Astrocyte (in vitro differentiated cells and primary cell): Measurements from ENCODE around the gene DCTN4. TPM values are rescaled to one million over a fixed set of nuclear protein-coding genes. Genes with fewer than 3 reads are reported as not detected.

Experiments used
- DNase-seq: peaks from one replicate; pipeline ENCODE4 v3.0.0-alpha.2; 2010; ENCODE audit warnings: low read depth
- FAIRE-seq: peaks from 2 replicates; lab custom pipeline; 2011; peaks lifted over from hg19 to GRCh38; lab: Jason Lieb, UNC
- H2AFZ ChIP-seq: 2 replicates; pipeline ENCODE4 v1.6.0; 2012; ENCODE audit warnings: low read depth, low read length, inconsistent platforms
- H3K27ac ChIP-seq: 2 replicates; pipeline ENCODE4 v1.5.1; 2011; ENCODE audit warnings: low read depth, low read length, inconsistent platforms
- H3K27me3 ChIP-seq: 2 replicates; pipeline ENCODE4 v1.6.0; 2011; ENCODE audit warnings: low read length, inconsistent platforms; ENCODE audit not compliant: insufficient read depth
- H3K36me3 ChIP-seq: 2 replicates; pipeline ENCODE4 v1.5.1; 2011; ENCODE audit warnings: low read length, inconsistent platforms; ENCODE audit not compliant: insufficient read depth
- H3K4me1 ChIP-seq: 2 replicates; pipeline ENCODE4 v1.5.1; 2011; ENCODE audit warnings: low read length, inconsistent platforms; ENCODE audit not compliant: insufficient read depth
- H3K4me2 ChIP-seq: 2 replicates; pipeline ENCODE4 v1.6.0; 2012; ENCODE audit warnings: low read length, inconsistent platforms
- H3K4me3 ChIP-seq: 2 replicates; pipeline ENCODE4 v1.5.1; 2011; ENCODE audit warnings: low read depth, mild to moderate bottlenecking, low read length, inconsistent platforms; ENCODE audit not compliant: insufficient read depth
- H3K79me2 ChIP-seq: 2 replicates; pipeline ENCODE4 v1.6.0; 2012; ENCODE audit warnings: mild to moderate bottlenecking, low read length, inconsistent platforms; ENCODE audit not compliant: insufficient read depth
- H3K9ac ChIP-seq: 2 replicates; pipeline ENCODE4 v1.6.0; 2012; ENCODE audit warnings: mild to moderate bottlenecking, low read length, inconsistent platforms
- H3K9me3 ChIP-seq: 2 replicates; pipeline ENCODE4 v1.5.1; 2012; ENCODE audit warnings: low read depth, mild to moderate bottlenecking, low read length, inconsistent platforms; ENCODE audit not compliant: insufficient read depth
- H4K20me1 ChIP-seq: 2 replicates; pipeline ENCODE4 v1.6.0; 2012; ENCODE audit warnings: low read length, inconsistent platforms; ENCODE audit not compliant: insufficient read depth
- H3K27ac Mint-ChIP-seq: one replicate; pipeline ENCODE4 v1.8.0; 2021; ENCODE audit warnings: mild to moderate bottlenecking, mixed read lengths; ENCODE audit not compliant: unreplicated experiment
- H3K27me3 Mint-ChIP-seq: one replicate; pipeline ENCODE4 v1.8.0; 2021; ENCODE audit warnings: low read depth, mixed read lengths; ENCODE audit not compliant: unreplicated experiment
- H3K36me3 Mint-ChIP-seq: one replicate; pipeline ENCODE4 v1.8.0; 2021; ENCODE audit warnings: low read depth, mixed read lengths; ENCODE audit not compliant: unreplicated experiment
- H3K4me1 Mint-ChIP-seq: one replicate; pipeline ENCODE4 v1.8.0; 2021; ENCODE audit warnings: low read depth, mixed read lengths; ENCODE audit not compliant: unreplicated experiment
- H3K4me3 Mint-ChIP-seq: one replicate; pipeline ENCODE4 v1.8.0; 2021; ENCODE audit warnings: mild to moderate bottlenecking, moderate library complexity, mixed read lengths; ENCODE audit not compliant: unreplicated experiment
- H3K9me3 Mint-ChIP-seq: one replicate; pipeline ENCODE4 v1.8.0; 2021; ENCODE audit warnings: mild to moderate bottlenecking, mixed read lengths; ENCODE audit not compliant: unreplicated experiment
- EZH2 ChIP-seq: IDR thresholded peaks from 2 replicates; pipeline ENCODE4 v1.6.1; 2012; ENCODE audit warnings: mild to moderate bottlenecking, low read length, inconsistent platforms; ENCODE audit not compliant: insufficient read depth
- total RNA-seq: library from RNA; stranded (reverse); gene quantifications from 2 replicates; pipeline ENCODE4 v1.2.1, GENCODE V29; 2021
- TF ChIP-seq, protein P1 (sequence below): IDR thresholded peaks from 2 replicates; pipeline ENCODE4 v1.5.1; 2011; ENCODE audit warnings: low read depth, mild to moderate bottlenecking, inconsistent platforms, low read length, moderate library complexity; ENCODE audit not compliant: insufficient read depth

The DCTN4 gene
- total RNA-seq, 1 donor from 2014 or later = 57.0 TPM

GRCh38 chr5:150788977-150789376, 30.2 kb upstream of the DCTN4 start:
- H3K4me3 Mint-ChIP-seq = no peak overlapping the region
- Histone ChIP-seq H3K27me3 (no peaks in the 10 kb centered on the region), H3K36me3 (no peaks in the 10 kb centered on the region), H3K79me2 (peaks cover 71% of the 10 kb centered on the region), H2AFZ (no peak overlapping the region), H3K27ac (peak overlapping the region; percentile 61), H3K9me3 (no peaks in the 10 kb centered on the region), H3K4me1 (peaks cover 31% of the 10 kb centered on the region), H3K4me2 (peak overlapping the region; percentile 81), H4K20me1 (no peaks in the 10 kb centered on the region), H3K4me3 (no peak overlapping the region), H3K9ac (no peak overlapping the region)
- no peak for TF ChIP-seq EZH2
- TF ChIP-seq, protein P1, sequence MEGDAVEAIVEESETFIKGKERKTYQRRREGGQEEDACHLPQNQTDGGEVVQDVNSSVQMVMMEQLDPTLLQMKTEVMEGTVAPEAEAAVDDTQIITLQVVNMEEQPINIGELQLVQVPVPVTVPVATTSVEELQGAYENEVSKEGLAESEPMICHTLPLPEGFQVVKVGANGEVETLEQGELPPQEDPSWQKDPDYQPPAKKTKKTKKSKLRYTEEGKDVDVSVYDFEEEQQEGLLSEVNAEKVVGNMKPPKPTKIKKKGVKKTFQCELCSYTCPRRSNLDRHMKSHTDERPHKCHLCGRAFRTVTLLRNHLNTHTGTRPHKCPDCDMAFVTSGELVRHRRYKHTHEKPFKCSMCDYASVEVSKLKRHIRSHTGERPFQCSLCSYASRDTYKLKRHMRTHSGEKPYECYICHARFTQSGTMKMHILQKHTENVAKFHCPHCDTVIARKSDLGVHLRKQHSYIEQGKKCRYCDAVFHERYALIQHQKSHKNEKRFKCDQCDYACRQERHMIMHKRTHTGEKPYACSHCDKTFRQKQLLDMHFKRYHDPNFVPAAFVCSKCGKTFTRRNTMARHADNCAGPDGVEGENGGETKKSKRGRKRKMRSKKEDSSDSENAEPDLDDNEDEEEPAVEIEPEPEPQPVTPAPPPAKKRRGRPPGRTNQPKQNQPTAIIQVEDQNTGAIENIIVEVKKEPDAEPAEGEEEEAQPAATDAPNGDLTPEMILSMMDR = no peak
- H3K27ac Mint-ChIP-seq = no peak overlapping the region
- H3K4me1 Mint-ChIP-seq = peaks cover 39% of the 10 kb centered on the region
- FAIRE-seq (no peak), DNase-seq (peak; percentile 74)
- H3K9me3 Mint-ChIP-seq = peaks cover 4% of the 10 kb centered on the region
- peaks cover 7% of the 10 kb centered on the region for H3K36me3 Mint-ChIP-seq
- H3K27me3 Mint-ChIP-seq = no peaks in the 10 kb centered on the region

DNA sequence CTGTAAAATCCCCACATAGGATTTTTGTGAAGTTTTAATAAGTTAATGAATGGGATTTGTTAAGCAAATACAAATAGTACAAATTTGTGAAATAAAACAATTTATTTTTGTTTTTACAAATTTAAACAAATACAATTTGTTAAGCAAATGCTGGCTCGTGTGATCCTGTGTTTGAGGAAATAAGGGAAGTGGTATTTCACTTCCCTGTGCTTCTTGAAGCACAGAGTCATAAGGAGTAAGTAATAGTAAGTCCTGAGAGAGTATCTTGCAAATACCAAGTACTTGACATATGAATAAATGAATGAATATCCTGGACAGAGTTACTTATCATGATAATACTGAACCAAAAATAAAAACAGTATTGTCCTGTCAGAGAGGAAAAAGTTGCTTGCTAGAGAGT, 28.8 kb upstream of the DCTN4 start:
- no peak overlapping the region for H3K4me2 ChIP-seq
- no peaks in the 10 kb centered on the region for H3K27me3 Mint-ChIP-seq
- H3K36me3 ChIP-seq = no peaks in the 10 kb centered on the region
- peaks cover 2% of the 10 kb centered on the region for H3K9me3 Mint-ChIP-seq
- H4K20me1 ChIP-seq = peaks cover 4% of the 10 kb centered on the region
- FAIRE-seq = no peak
- H3K9ac ChIP-seq = no peak overlapping the region
- H3K4me1 ChIP-seq = peaks cover 44% of the 10 kb centered on the region
- H3K27me3 ChIP-seq = no peaks in the 10 kb centered on the region
- H3K4me3 ChIP-seq = no peak overlapping the region
- no peak for TF ChIP-seq EZH2
- TF ChIP-seq, protein P1 = no peak
- H2AFZ ChIP-seq = no peak overlapping the region
- peaks cover 42% of the 10 kb centered on the region for H3K4me1 Mint-ChIP-seq
- no peak overlapping the region for H3K27ac Mint-ChIP-seq
- no peak overlapping the region for H3K4me3 Mint-ChIP-seq
- no peak for DNase-seq
- H3K79me2 ChIP-seq = peaks cover 66% of the 10 kb centered on the region
- H3K9me3 ChIP-seq = no peaks in the 10 kb centered on the region
- no peak overlapping the region for H3K27ac ChIP-seq
- H3K36me3 Mint-ChIP-seq = peaks cover 4% of the 10 kb centered on the region

GRCh38 chr5:150786876-150787275, 28.1 kb upstream of the DCTN4 start:
- H3K9me3 Mint-ChIP-seq = peaks cover 2% of the 10 kb centered on the region
- peaks cover 52% of the 10 kb centered on the region for H3K4me1 ChIP-seq
- FAIRE-seq (no peak), DNase-seq (no peak)
- no peaks in the 10 kb centered on the region for H3K27me3 Mint-ChIP-seq
- peaks cover 43% of the 10 kb centered on the region for H3K4me1 Mint-ChIP-seq
- no peak overlapping the region for H3K4me3 Mint-ChIP-seq
- no peak overlapping the region for H3K27ac Mint-ChIP-seq
- no peak for TF ChIP-seq EZH2
- TF ChIP-seq, protein P1 = no peak
- no peak overlapping the region for H3K4me3 ChIP-seq
- H3K27me3 ChIP-seq = no peaks in the 10 kb centered on the region
- H2AFZ ChIP-seq = no peak overlapping the region
- peaks cover 4% of the 10 kb centered on the region for H4K20me1 ChIP-seq
- no peaks in the 10 kb centered on the region for H3K36me3 ChIP-seq
- H3K79me2 ChIP-seq = peaks cover 59% of the 10 kb centered on the region
- H3K27ac ChIP-seq = no peak overlapping the region
- H3K9me3 ChIP-seq = no peaks in the 10 kb centered on the region
- no peak overlapping the region for H3K9ac ChIP-seq
- H3K4me2 ChIP-seq = no peak overlapping the region
- H3K36me3 Mint-ChIP-seq = peaks cover 4% of the 10 kb centered on the region
